Stimulated activated CD4-positive, alpha-beta T cell treated with anti-CD3 and anti-CD28 coated beads, Interleukin-4, amount 100 ng/mL, for 1 hour (primary cell): Measurements from ENCODE around the gene OMP.
"Not testable (repeated sequence)": the region's sequence is repeated elsewhere in the genome, so short reads cannot be mapped to it uniquely, and the experiment has no call there.

Experiments used
- DNase-seq: peaks from one replicate; pipeline ENCODE4 v3.0.0-alpha.2; 2020

Gene OMP

DNA sequence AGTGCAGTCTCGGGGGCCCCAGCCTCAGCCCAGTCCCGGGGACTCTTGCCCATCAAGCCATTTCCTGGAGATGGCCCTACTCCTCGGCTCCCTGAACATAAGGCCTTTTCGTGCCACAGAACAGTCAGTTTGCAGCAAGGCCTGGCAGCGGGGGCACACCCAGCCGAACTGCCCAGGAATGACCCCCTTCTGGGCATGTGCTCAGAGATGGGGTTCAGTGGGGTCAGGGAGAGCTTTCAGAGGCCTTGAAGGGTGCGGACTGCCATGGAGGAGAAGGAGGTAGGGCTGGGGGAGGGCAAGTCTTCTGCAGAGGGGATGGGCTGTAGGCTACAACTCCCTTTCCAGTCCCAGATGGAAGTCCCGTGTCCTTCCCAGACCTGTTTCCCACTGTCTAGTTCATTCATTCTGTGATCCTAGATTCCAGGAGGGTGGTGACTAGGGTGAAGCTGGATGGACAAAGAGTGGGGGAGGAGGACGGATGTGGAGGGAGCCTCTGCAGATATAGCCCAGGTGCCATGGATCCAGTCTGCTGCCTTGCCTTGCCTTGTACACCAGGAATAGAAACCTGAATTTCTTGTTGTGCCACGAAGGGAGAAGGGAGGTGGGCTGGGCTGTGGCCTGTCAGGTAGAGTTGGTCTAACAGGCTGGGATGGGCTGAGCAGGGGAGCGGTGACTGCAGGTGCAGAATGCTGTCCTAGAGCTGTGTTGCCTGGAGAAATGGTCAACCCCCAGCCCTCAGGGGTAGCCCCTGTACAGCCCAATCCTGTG is 14.2 kb upstream of the OMP start:
- DNase-seq, result no peak

GRCh38 chr11:77089004-77089545 is 13.6 kb upstream of the OMP start:
- DNase-seq, result no peak

DNA sequence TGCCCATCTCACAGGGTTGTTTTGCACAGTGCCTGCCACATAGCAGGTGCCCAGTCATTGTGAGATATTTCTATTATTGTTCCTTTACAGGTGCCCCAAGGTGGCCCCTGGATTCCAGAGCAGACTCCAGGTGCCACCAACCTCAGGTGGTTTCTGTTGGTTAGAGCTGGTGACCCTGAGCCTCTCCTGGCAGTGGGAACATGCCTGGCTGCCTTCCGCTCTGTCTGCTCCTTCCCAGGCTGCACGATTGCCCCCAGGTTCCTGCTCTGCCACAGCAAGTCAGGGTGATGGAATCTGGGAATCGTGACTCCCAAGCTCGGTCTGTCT is 12.6 kb upstream of the OMP start:
- no peak for DNase-seq

GRCh38 chr11:77090373-77091111 is 12.1 kb upstream of the OMP start:
- no peak for DNase-seq

GRCh38 chr11:77091146-77091940 is 11.3 kb upstream of the OMP start:
- peak; percentile 81 for DNase-seq

- no peak for DNase-seq
Observed at GRCh38 chr11:77092382-77092781, 10.3 kb upstream of the OMP start.

- no peak for DNase-seq
Observed at GRCh38 chr11:77093056-77093891, 9.4 kb upstream of the OMP start.

DNA sequence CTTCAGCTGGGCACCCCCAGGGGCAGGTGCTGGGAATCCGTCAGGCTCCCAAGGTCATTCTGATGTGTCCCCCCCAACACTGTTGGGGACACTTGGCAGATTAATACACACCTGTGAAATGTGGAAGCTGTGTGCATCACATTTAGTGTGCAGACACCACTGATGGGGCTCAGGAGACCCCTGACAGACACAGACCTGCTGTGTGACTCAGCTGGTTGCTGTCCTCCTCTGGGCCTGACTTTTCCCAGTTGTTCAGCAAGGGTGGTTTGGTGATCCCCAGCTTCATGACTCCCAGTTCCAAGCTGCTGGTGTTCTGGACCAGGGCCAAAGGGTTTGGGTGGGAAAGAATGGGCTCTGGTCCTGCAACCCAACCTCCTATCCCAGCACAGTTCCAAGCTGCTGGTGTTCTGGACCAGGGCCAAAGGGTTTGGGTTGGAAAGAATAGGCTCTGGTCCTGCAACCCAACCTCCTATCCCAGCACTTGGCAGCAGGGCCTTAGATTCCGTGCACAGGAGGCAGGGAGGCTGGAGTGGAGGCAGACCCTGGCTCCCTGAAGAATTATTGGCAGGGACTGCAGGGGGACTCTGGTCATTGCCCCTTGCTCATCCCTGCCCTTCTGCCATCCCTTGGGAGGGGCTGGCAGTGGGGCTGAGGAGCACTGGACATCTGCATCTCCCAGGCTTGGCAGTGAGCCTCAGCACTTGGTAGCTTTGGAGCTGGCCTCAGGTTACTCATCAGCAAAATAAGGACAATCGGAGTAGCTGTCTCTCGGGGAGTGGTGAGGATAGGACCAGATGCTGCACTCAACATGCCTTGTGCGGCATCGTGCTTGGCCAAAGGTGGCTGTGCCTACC is 8.4 kb upstream of the OMP start:
- no peak for DNase-seq

GRCh38 chr11:77094841-77095365 is 7.7 kb upstream of the OMP start:
- DNase-seq, result no peak

- DNase-seq, result no peak
Observed at GRCh38 chr11:77095551-77096490, 6.8 kb upstream of the OMP start.

- no peak for DNase-seq
Observed at GRCh38 chr11:77096591-77097019, 6.0 kb upstream of the OMP start.

DNA sequence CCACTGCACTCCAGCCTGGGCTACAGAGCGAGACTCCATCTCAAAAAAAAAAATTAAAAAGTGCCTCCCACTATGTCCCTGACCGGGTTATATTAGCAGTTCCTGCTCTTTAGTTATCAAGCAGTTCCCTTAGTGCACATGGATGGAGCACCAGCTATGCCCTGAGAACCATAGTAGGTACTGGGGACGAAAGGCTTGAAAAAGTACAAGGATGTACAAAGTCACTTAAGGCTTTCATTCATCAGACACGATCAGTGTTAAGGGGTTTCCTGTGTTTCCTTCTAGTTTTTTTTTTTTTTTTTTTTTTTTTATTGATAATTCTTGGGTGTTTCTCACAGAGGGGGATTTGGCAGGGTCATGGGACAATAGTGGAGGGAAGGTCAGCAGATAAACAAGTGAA is 5.5 kb upstream of the OMP start:
- DNase-seq, result not testable (repeated sequence)

- no peak for DNase-seq
Observed at GRCh38 chr11:77100166-77101042, 2.2 kb upstream of the OMP start.

DNA sequence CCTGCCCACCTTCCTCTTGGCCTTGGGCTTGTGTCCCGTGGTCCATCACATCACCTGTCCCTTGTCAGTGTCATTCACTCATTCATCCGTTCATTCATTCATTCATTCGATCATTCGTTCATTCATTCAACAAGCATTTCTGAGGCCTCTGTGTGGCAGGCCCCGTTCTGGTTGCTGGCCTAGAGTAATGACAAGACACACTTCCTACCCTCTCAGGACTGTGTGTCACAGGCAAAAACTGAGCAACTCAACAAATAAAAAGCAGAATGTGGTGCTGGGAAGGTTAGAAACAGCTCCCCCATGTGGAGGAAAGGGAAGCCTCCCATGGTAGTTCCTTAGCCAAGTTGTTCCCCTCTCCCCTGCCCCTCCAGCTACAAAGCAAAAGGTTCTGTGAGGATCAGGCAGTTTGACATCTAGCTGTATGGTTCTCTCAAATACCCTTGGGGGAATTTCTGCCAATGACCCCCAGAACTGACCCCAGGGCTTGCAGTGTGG is 1.6 kb upstream of the OMP start:
- DNase-seq, result no peak

DNA sequence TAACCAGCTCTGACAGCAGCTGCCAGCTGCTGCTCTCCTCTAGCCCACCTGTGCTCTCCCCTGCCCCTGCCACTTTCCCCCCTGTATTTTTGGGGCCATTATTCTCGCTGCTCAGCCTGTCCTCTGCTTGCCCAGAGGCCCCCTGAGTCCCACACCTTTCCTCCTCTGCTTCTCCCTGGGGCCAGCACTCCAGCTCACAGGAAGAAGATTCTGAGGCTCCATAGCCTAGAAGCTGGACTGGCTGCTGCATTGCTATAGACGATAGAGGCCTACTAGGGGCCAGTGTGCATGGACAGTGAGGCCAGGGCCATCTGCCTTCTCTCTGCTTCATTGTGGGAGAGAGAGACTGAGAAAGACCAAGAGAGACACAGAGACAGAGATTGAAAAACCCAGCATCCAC is 679 bp downstream of the OMP start:
- DNase-seq, result no peak

DNA sequence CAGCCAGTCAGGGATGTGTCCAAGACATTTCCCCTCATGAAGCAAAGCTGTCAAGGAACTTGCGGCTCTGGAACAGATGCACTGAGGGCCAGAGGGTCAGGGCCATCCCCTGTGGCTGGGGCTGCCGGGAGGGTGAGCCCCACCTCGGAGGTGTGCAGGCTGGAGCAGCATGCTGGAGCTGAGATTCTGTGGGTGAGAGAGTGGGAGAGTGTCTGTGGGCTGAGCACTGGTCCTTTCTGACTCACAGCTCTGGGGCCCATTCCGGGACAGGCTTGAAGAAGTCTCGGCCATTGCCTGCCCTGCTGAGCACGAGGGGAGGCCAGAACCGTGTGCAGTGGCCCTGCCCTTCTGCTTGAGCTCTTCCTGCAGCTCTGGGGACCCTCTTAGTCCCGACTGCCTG is 2.1 kb downstream of the OMP start:
- no peak for DNase-seq

GRCh38 chr11:77106321-77106720 is 3.7 kb downstream of the OMP start:
- DNase-seq, result no peak

GRCh38 chr11:77106759-77107158 is 4.1 kb downstream of the OMP start:
- DNase-seq, result no peak

DNA sequence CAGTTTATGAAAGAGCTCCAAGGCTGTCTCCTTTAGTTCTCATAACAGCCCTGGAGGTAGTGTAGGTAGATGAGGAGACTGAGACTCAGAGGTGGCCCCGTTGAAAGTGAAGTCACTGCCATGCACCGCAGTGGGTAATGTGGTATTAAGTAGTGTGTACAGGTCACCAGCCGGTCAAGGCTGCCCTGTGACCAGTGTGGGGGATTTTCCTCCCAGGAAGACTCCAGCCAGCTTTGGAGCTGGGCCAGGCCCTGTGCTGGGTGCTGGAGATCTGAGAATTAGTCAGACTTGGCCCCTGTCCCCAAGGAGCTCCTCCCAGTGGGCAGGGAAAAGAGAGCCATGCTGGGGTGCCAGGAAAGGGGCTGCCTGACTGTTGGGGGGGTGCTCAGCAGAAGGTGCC is 5.3 kb downstream of the OMP start:
- no peak for DNase-seq
